ENCODE results near the gene ZNF100. TPM values are rescaled to one million over a fixed set of nuclear protein-coding genes. Genes with fewer than 3 reads are reported as not detected.
"Not testable (repeated sequence)": the region's sequence is repeated elsewhere in the genome, so short reads cannot be mapped to it uniquely, and the experiment has no call there.

The ZNF100 gene
- 1 to 10 TPM in 3 of 4 donors, under 1 TPM in 1; 0.95 to 3.0 (median 2.0) TPM for total RNA-seq

- 0% methylated on average over 13 to 18 of the region's 35 CpGs for WGBS, 2 donors
- H3K4me3 ChIP-seq, result peak within 1 kb of the TSS; percentile 56 to 84 (median 80)
- peak within 1 kb of the TSS; percentile 81 to 90 (median 89) for H3K27ac ChIP-seq
- peak; percentile 62 for DNase-seq
- no peak for TF ChIP-seq CTCF (IDR thresholded peaks at IDR 0.05)
- peak in 2 of 4 donors; percentile 35 to 59 for TF ChIP-seq POLR2A (IDR thresholded peaks at IDR 0.05)
- peaks cover 0 to 18% (median 0%) of the 10 kb centered on the region in 3 donors for H3K4me1 ChIP-seq
- intact Hi-C loops (cut with DNase I), result no loop called here
- no peaks in the 10 kb centered on the region for H3K9me3 ChIP-seq
- H3K27me3 ChIP-seq, result no peaks in the 10 kb centered on the region
- H3K36me3 ChIP-seq, result peaks cover 0 to 25% (median 3%) of the 10 kb centered on the region in 3 donors
Observed at GRCh38 chr19:21767065-21767800, at the start of gene ZNF100. Gene ZNF100 (minus strand): TSS chr19:21767579. CDS start chr19:21767429, 150 bp downstream.

GRCh38 chr19:21812448-21812847 lies 45.1 kb upstream of the ZNF100 start:
- H3K27ac ChIP-seq, result no peak overlapping the region
- TF ChIP-seq CTCF (IDR thresholded peaks at IDR 0.05) (no peak), POLR2A (IDR thresholded peaks at IDR 0.05) (no peak)
- H3K4me1 ChIP-seq, result no peaks in the 10 kb centered on the region
- 93 to 94% methylated on average over 4 of the region's 4 CpGs for WGBS, 2 donors
- no peaks in the 10 kb centered on the region for H3K27me3 ChIP-seq
- H3K9me3 ChIP-seq, result peaks cover 10 to 100% (median 90%) of the 10 kb centered on the region in 3 donors
- no peak for DNase-seq
- no peak overlapping the region for H3K4me3 ChIP-seq
- intact Hi-C loops (cut with DNase I), result no loop called here
- H3K36me3 ChIP-seq, result peaks cover 22 to 98% (median 39%) of the 10 kb centered on the region in 3 donors

- H3K9me3 ChIP-seq, result peaks cover 10 to 99% (median 86%) of the 10 kb centered on the region in 3 donors
- H3K27me3 ChIP-seq; intact Hi-C loops (cut with DNase I); DNase-seq; H3K27ac ChIP-seq; H3K4me1 ChIP-seq: not testable (repeated sequence)
- 92 to 98% methylated on average over 3 of the region's 3 CpGs for WGBS, 2 donors
- H3K36me3 ChIP-seq, result peaks cover 14 to 59% (median 23%) of the 10 kb centered on the region in 3 donors
- H3K4me3 ChIP-seq, result peak overlapping the region in 1 of 4 donors; percentile 23
Observed at GRCh38 chr19:21808400-21809000, 41.1 kb upstream of the ZNF100 start.

- TF ChIP-seq POLR2A (IDR thresholded peaks at IDR 0.05) (no peak), CTCF (IDR thresholded peaks at IDR 0.05) (no peak)
- Histone ChIP-seq H3K4me1 (no peaks in the 10 kb centered on the region), H3K36me3 (no peaks in the 10 kb centered on the region), H3K4me3 (no peak overlapping the region), H3K27ac (no peak overlapping the region), H3K27me3 (no peaks in the 10 kb centered on the region), H3K9me3 (peaks cover 0 to 22% (median 3%) of the 10 kb centered on the region in 3 donors)
- no peak for DNase-seq
- intact Hi-C loops (cut with DNase I), result no loop called here
- 68 to 76% methylated on average over 5 of the region's 5 CpGs for WGBS, 2 donors
Observed at GRCh38 chr19:21789466-21790085, 22.2 kb upstream of the ZNF100 start.

- TF ChIP-seq POLR2A (IDR thresholded peaks at IDR 0.05) (no peak), CTCF (IDR thresholded peaks at IDR 0.05) (no peak)
- Histone ChIP-seq H3K4me1 (no peaks in the 10 kb centered on the region), H3K27ac (no peak overlapping the region), H3K36me3 (no peaks in the 10 kb centered on the region), H3K4me3 (no peak overlapping the region), H3K9me3 (peaks cover 0 to 12% (median 3%) of the 10 kb centered on the region in 3 donors), H3K27me3 (no peaks in the 10 kb centered on the region)
- intact Hi-C loops (cut with DNase I), result no loop called here
- no peak for DNase-seq
- 91 to 96% methylated on average over 3 of the region's 3 CpGs for WGBS, 2 donors
Observed at GRCh38 chr19:21786936-21787335, 19.6 kb upstream of the ZNF100 start.

- H3K27ac ChIP-seq; H3K4me3 ChIP-seq; H3K27me3 ChIP-seq; H3K9me3 ChIP-seq; DNase-seq; H3K36me3 ChIP-seq; intact Hi-C loops (cut with DNase I); H3K4me1 ChIP-seq: not testable (repeated sequence)
- no CpG with 5 or more reads among the region's 30 CpGs for WGBS, 2 donors
Observed at GRCh38 chr19:21775792-21776191, 8.4 kb upstream of the ZNF100 start.

- Histone ChIP-seq H3K4me3 (peak overlapping the region; percentile 56 to 84 (median 80)), H3K36me3 (peaks cover 0 to 30% (median 3%) of the 10 kb centered on the region in 3 donors), H3K4me1 (peaks cover 0 to 18% (median 0%) of the 10 kb centered on the region in 3 donors), H3K27ac (peak overlapping the region; percentile 81 to 90 (median 89))
- DNase-seq; H3K27me3 ChIP-seq; intact Hi-C loops (cut with DNase I); H3K9me3 ChIP-seq: not testable (repeated sequence)
- 1% methylated on average over 14 to 18 of the region's 19 CpGs for WGBS, 2 donors
Observed at GRCh38 chr19:21766705-21767064, 694 bp downstream of the ZNF100 start.
